Activated B cell treated with CpG ODN at 0.5 μM for 24 hours (primary cell): Measurements from ENCODE around the gene EN2. TPM values are rescaled to one million over a fixed set of nuclear protein-coding genes. Genes with fewer than 3 reads are reported as not detected.

Source experiments
- ATAC-seq: fragments of 200-7000 bp; cut with Tn5 transposase; one replicate; pipeline ENCODE4 v1.10.0; 2021; ENCODE audit warnings: low read depth, mild to moderate bottlenecking, moderate library complexity
- CTCF ChIA-PET: fragments of 350-600 bp; sonication (Branson Sonifier 250); formaldehyde crosslinking; loops from one replicate; lab custom pipeline; 2021; ENCODE audit warnings: antibody characterized with exemption; lab: Charles Lee
- POLR2A ChIA-PET: fragments of 350-600 bp; sonication (Branson Sonifier 250); formaldehyde crosslinking; loops from one replicate; lab custom pipeline; 2021; ENCODE audit warnings: antibody characterized with exemption; lab: Charles Lee
- DNase-seq: peaks from one replicate; pipeline ENCODE4 v3.0.0; 2022
- H3K27ac Mint-ChIP-seq: one replicate; pipeline ENCODE4 v1.8.0; 2020; ENCODE audit warnings: mixed read lengths
- H3K27me3 Mint-ChIP-seq: one replicate; pipeline ENCODE4 v1.8.0; 2021; ENCODE audit warnings: mixed read lengths
- H3K36me3 Mint-ChIP-seq: one replicate; pipeline ENCODE4 v1.8.0; 2021; ENCODE audit warnings: low read depth, mixed read lengths
- H3K4me1 Mint-ChIP-seq: one replicate; pipeline ENCODE4 v1.8.0; 2021; ENCODE audit warnings: mixed read lengths
- H3K4me3 Mint-ChIP-seq: one replicate; pipeline ENCODE4 v1.8.0; 2020; ENCODE audit warnings: mild to moderate bottlenecking, mixed read lengths
- H3K9me3 Mint-ChIP-seq: one replicate; pipeline ENCODE4 v1.8.0; 2020; ENCODE audit warnings: mixed read lengths
- intact Hi-C: fragments of 100-400 bp; cut with micrococcal nuclease; formaldehyde crosslinking; loops from one replicate; pipeline ENCODE4 v1.15.1; 2024
- total RNA-seq: library from RNA; stranded (reverse); gene quantifications from 2 replicates; pipeline ENCODE4 v1.2.3, GENCODE V29; 2022
- TF ChIP-seq, protein P1 (sequence below): fragments of 200-600 bp; IDR thresholded peaks from one replicate; pipeline ENCODE4 v1.8.0; 2022; ENCODE audit warnings: antibody characterized with exemption, mild to moderate bottlenecking

The EN2 gene
- total RNA-seq, 1 donor from 2014 or later = not detected

DNA sequence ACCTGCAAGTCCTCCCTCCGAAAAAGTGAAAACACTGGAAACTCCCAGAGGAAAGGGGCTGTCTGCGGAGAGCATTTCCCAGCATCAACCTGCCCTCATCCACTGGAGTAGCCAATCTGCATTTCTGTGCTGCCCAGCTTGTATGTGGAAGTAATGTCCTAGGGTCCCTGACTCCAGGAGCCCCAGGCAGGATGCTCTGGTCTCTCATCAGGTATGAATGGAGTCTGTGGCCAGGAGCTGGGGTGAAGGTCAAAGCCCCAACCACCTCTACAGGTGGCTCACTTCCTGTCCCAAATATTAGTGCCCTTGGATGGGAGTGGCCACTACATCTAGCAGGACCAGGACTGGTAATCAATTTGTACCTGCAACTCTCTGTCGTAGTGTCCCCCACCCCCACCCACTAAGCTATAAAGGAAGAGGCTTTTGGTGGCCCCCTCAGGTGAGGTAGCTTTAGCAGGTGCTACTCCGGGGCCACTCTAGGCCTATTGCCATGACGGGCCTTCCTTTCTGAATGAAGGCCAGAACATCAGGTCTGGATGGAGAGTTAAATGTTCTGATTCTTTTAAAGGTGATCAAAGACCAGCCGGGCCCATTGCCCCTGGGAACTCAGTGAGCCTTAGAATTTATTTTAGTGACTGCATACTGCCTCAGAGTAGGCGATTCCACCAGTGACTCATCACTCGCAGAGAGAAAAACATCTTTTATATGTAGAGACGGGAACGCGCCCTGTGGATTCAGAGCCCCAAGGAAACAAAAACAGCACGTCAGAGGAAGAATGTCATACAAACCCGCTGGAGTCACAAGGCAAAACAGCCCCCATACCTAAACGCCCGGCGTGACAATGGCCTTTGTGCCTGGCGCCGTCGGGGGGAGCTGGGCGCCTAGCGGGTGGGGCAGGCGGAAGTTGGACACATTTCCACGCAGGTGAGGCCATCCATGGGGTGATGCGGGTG is 13.0 kb downstream of the EN2 start:
- ATAC-seq (no peak), DNase-seq (no peak)
- intact Hi-C loops = no loop called here
- H3K9me3 Mint-ChIP-seq = no peaks in the 10 kb centered on the region
- peaks cover 73% of the 10 kb centered on the region for H3K27me3 Mint-ChIP-seq
- CTCF ChIA-PET = no interaction called here
- H3K4me3 Mint-ChIP-seq = no peak overlapping the region
- TF ChIP-seq, protein P1, sequence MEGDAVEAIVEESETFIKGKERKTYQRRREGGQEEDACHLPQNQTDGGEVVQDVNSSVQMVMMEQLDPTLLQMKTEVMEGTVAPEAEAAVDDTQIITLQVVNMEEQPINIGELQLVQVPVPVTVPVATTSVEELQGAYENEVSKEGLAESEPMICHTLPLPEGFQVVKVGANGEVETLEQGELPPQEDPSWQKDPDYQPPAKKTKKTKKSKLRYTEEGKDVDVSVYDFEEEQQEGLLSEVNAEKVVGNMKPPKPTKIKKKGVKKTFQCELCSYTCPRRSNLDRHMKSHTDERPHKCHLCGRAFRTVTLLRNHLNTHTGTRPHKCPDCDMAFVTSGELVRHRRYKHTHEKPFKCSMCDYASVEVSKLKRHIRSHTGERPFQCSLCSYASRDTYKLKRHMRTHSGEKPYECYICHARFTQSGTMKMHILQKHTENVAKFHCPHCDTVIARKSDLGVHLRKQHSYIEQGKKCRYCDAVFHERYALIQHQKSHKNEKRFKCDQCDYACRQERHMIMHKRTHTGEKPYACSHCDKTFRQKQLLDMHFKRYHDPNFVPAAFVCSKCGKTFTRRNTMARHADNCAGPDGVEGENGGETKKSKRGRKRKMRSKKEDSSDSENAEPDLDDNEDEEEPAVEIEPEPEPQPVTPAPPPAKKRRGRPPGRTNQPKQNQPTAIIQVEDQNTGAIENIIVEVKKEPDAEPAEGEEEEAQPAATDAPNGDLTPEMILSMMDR = no peak
- peaks cover 23% of the 10 kb centered on the region for H3K4me1 Mint-ChIP-seq
- no peaks in the 10 kb centered on the region for H3K36me3 Mint-ChIP-seq
- H3K27ac Mint-ChIP-seq = no peak overlapping the region
- POLR2A ChIA-PET = no interaction called here

DNA sequence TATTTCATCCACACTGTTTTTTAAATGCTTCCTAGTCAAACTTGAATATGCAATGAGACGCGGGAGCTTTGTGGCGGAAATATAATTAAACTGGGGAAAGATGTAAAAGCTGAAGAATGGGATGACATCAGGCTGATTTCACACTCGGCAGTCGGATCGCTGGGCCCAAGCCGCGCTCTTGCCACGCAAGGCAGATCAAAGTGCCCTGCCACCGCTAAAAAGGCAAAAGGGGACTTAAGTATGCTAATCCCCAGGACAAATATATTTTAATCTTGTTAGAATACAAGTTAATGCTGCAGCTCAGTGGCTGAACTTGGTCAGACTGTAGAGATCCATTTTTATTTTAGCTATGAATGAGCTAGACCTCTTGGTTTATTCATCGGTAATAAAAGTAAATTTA is 13.8 kb downstream of the EN2 start:
- Mint-ChIP-seq H3K4me3 (no peak overlapping the region), H3K9me3 (no peaks in the 10 kb centered on the region), H3K27ac (no peak overlapping the region), H3K36me3 (no peaks in the 10 kb centered on the region), H3K27me3 (peaks cover 76% of the 10 kb centered on the region), H3K4me1 (peaks cover 20% of the 10 kb centered on the region)
- DNase-seq (no peak), ATAC-seq (no peak)
- POLR2A ChIA-PET = no interaction called here
- CTCF ChIA-PET = no interaction called here
- TF ChIP-seq, protein P1 = no peak
- intact Hi-C loops = no loop called here

DNA sequence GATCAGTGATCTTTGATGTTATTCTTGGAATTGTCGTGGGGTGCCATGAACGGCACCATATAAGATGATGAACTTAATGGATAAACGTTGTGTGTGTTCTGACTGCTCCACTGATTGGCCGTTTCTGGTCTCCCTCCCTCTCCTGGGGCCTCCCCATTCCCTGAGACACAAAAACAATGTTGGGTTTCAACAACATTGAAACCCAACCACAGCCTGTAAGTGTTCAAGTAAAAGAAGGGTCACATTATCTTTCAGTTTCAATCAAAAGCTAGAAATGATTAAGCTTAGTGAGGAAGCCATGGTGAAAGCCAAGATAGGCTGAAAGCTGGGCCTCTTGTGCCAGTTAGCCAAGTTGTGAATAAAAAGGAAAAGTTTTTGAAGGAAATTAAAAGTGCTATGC is 19.5 kb downstream of the EN2 start:
- DNase-seq = no peak
- no peak for ATAC-seq
- CTCF ChIA-PET = no interaction called here
- Mint-ChIP-seq H3K4me1 (no peaks in the 10 kb centered on the region), H3K27ac (no peak overlapping the region), H3K27me3 (peaks cover 62% of the 10 kb centered on the region), H3K36me3 (no peaks in the 10 kb centered on the region), H3K9me3 (no peaks in the 10 kb centered on the region), H3K4me3 (no peak overlapping the region)
- POLR2A ChIA-PET = no interaction called here
- TF ChIP-seq, protein P1 = no peak
- intact Hi-C loops = no loop called here

DNA sequence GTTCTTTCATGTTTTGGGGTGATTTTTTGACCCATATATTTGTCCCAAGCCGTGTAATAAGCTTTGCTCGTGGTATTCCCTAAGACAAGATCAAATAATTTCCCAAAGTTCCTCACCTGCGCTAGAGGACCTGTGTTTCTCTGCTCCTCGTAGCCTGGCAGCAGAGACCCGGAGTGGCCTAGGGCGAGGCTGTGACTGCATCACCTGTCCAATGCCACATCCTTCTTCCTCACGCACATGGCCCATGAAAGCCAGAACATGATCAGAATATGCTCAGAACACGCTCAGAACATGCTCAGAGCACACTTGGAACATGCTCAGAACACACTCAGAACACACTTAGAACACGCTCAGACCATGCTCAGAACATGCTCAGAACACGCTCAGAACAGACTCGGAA is 23.8 kb downstream of the EN2 start:
- ChIA-PET CTCF (no interaction called here), POLR2A (no interaction called here)
- Mint-ChIP-seq H3K36me3 (no peaks in the 10 kb centered on the region), H3K27me3 (peaks cover 35% of the 10 kb centered on the region), H3K4me3 (no peak overlapping the region), H3K4me1 (no peaks in the 10 kb centered on the region), H3K9me3 (no peaks in the 10 kb centered on the region), H3K27ac (no peak overlapping the region)
- DNase-seq (no peak), ATAC-seq (no peak)
- TF ChIP-seq, protein P1 = no peak
- intact Hi-C loops = no loop called here

DNA sequence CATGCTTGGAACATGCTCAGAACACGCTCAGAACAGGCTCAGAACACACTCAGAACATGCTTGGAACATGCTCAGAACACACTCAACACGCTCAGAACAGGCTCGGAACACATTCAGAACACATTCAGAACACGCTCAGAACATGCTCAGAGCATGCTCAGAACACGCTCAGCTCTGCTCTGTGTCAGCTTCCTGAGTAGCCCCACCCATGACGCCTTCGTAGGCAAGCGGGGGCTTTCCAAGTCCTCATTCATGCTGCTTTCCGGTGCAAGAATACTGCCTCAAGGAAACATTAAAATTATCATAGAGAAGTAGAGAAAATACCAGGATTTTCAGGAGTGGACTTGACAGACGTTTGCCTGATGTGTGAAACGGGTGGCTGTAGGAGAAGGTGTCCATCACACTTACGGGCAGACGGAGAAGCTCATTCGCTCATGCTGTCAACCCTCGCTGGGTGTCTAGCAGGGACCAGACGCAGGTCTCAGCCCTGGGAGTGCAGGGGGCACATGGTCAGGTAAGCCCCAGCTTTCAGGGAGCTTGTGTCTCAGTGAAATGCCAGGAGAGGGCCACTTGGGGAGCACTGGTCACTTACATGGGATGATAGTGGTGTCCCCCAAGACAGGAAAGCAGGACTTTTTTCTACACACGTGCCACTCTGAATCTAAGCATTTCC is 24.7 kb downstream of the EN2 start:
- ChIA-PET POLR2A (no interaction called here), CTCF (no interaction called here)
- peak; percentile 52 for ATAC-seq
- no peaks in the 10 kb centered on the region for H3K4me1 Mint-ChIP-seq
- H3K27ac Mint-ChIP-seq = no peak overlapping the region
- DNase-seq = no peak
- intact Hi-C loops = no loop called here
- no peaks in the 10 kb centered on the region for H3K9me3 Mint-ChIP-seq
- TF ChIP-seq, protein P1 = no peak
- H3K4me3 Mint-ChIP-seq = peak overlapping the region; percentile 32
- no peaks in the 10 kb centered on the region for H3K36me3 Mint-ChIP-seq
- H3K27me3 Mint-ChIP-seq = peaks cover 29% of the 10 kb centered on the region
